Activated CD8-positive, alpha-beta memory T cell treated with anti-CD3 and anti-CD28 coated beads, Interleukin-2, amount 50 U/mL, for 1 hour (primary cell): ENCODE measurements around the gene FTL.

ENCODE experiments used
- DNase-seq: peaks from one replicate; pipeline ENCODE4 v3.0.0-alpha.2; 2020; ENCODE audit errors: extremely low read depth

The FTL gene

DNA sequence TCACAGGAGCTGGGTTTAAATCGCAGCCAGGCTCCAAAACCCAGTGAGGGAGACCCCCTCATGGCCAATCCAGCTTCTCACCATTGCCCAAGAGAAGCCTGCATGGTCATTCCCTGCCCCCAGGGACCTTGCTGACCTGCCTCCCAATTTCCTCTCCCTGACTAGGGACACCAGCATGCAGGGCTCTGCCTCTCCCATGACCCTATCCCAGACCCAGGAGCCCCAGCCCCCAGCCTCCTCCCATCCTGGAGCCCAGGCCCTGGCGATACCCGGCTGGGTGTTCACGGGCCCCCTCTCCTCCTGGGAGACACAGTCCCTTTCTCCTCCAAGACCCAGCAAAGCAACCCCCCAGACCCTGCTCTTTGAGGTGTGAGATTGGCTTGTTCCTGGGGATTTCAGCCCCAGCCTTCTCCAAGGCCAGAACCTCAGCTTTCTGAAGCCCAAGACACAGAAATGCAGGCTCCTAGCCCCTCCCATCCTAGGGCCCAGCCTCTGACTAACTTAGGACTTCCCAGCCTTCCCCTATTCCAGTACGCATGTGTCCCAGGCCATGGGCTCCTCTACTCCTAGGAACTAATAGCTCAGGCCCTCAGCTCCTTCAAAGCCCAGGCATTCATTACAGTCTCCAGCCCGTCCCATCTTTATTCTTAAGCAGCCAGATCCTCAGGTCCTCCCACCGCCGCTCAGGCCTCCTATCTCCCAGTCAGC is 26.9 kb downstream of the FTL start:
- no peak for DNase-seq

DNA sequence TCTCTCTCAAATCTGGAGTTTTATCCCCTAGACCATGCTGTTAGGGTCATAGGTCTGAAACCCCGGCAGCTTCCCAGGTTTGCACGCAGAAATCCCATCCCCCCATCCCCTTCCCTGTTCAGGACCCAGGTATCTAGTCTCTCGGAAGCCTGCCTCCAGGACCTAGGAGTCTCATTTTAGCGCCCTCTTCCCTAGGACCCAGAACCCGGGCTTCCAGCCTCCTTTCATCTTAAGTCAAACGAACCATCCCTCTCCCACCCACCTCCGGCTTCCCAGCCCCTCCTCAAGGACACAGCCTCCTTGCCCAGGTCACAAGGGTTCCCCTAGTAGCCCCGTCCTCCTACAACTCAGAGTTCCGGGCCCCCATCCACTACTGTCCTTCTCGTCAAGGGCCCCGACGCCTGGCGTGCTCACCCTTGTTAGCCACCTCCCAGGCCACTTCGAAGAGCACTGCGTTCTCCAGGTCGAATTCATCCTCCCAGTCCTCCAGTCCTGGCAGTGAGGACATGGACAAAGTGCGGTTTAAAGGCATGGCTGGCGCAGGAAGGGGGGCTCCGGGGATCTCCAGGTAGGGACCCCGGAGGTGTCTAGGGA is 27.6 kb downstream of the FTL start:
- no peak for DNase-seq

DNA sequence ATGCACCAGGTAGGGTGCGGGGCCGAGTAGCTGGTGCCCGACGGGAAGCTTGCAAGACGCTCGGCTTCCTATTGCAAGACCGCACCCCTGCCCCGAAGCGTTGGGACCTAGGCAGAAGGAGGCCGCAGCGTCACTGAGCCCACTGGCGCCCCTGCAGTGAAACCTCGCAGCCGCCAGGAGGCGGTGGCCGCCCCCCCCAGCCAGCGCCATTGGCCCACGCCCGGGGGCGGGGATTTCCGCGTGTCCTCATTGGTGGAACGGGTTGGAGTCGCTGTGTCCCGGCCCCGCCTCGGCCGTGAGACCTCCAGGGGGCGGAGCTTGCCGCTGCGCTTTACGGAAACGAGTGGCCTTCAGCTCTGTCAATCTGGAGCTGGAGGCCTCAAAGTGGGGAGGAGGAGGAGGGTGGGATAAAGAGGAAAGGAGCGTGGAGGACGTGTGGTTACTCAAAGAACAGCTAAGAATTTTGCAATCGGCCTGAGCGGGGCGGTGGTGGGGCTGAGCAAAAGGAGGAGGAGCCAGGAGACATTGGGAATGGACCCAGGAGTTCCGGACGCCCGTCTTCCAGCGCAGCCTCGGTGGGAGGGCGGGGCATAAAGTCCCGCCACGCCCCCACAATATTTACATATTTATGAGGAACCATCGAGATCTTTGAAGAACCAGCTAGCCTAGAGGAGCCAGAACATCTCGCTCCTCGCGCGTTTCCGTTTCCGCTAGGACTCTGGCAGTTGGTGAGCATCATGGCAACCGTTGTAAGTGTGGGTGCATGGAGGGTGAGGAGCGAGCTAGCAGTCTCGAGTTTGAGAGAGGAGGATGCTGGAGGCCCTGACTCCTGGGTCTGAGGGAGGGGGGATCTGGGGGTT is 28.3 kb downstream of the FTL start, which contains the start of the genes GYS1 and RUVBL2:
Gene GYS1 (minus strand): TSS at position 135 of the 860 bp plus-strand sequence. CDS start 197 bp downstream, outside the sequence.
Gene RUVBL2 (plus strand): TSS at position 713 of the 860 bp plus-strand sequence. CDS start 25 bp downstream, at position 738.
- DNase-seq = peak; percentile 94

DNA sequence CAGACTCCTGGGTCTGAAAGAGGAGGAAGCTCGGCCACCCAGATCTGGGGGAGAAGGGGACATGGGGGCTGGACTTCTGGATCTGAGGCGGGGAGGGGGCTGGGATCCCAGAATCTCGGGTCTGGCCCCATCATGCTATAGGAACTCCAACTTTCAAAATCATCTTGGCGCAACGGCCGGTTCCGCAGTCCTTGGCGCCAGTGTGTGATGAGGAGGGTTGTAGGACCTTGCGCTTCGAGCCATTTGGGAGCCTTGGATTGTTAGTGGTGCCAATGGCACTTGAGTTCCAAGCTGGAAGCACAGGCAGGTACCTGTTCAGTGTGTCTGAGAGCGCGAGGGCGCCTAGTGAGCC is 28.9 kb downstream of the FTL start:
- no peak for DNase-seq

DNA sequence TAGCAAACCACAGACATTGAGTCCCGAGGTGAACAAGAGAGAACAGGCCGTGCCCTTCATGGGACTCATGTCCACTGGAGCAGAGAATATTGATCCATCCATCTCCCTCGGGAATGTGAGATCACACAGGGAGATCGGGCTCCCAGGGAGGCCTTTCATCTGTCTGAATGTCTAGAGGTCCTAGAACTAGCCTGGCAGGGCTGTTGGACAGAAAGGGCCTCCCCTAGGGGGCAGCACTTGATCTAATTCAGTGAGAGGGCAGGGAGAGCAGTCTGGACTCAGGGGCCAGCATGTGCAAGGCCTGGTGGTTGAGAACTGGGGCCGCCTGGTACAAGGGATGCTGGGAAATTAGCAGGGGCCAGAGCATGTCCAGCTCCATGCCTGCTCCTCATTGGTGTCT is 32.9 kb downstream of the FTL start:
- DNase-seq = no peak

DNA sequence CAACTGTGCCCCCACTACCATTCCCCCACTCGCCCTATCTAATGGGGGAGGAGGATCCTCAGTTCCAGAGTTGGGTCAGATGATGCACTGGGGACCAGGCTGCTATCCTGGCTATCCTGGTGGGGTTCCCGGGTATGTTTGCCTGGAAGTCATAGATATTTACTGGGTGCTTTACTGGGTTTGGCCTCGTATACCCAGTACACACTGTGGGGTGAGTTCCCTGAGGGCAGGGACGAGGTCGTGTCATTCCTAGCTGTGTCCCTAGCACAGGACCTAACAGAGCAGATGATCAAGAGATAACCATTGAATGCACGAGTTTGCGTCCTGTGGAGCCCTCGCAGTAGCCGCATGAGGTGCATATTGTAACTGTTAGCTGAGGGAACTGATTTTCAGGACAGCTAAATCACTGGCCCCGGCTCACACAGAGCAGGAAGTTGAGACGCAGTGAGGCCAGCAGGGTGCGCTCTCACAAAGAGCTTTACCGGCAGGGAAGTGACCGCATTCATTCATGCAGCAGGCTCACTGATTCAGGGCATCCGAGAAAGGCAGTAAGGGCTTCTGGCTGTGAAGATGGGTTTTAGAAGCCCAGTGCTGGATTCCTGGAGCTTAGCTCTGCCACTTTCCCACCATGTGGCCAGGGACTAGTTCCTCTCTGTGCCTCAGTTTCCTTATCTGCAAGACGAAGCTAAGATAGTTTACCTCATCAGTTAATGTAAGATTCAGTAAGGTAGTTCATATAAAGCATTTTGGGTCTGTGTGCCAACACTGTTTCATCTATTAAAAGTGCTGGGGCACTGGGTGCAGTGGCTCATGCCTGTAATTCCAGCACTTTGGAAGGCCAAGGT is 34.6 kb downstream of the FTL start:
- DNase-seq = peak; percentile 38

DNA sequence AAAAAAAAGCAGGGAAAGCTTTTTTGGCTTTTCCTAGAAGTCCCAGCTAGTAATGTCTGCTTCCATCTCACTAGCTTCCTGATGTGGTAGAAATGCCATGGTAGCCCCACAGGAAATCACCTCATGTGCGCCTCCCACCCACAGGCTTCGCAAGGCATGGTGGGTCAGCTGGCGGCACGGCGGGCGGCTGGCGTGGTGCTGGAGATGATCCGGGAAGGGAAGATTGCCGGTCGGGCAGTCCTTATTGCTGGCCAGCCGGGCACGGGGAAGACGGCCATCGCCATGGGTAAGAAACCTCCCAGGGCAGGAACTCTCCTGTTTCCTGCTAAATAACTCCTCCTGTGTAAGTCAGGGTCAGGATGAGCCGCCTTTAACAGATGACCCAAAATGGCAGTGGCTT is 39.0 kb downstream of the FTL start:
- DNase-seq = no peak

DNA sequence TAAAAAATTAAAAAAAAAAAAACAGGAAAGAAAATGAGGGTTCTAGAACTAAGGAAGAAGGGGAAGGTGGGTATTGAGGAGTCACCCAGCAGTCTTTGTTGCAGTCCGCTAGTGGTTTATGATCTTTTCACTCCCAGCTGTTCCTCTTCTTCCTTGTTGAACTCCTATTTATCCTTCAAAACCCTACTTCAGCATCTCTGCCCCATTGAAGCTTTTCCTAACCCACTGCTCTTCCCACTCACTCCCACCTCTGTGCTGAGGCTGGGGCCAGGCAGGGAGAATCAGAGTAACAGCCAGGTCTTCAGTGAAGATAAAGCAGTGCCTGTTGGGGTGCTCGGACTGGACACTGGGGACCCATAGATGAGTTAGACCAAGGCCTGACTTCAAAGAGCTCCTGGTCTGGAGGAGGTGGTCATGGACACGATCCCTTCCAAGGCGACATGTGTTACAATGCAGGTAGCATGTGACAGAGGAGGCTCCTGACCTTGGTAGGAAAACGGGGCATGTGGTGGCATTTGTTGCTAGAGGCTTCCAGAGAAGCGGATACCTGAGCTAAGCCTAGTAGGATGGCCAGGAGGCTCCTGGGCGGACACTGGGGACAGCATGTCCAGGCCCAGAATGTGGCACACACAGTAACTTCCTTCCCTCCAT is 40.0 kb downstream of the FTL start:
- DNase-seq = no peak

DNA sequence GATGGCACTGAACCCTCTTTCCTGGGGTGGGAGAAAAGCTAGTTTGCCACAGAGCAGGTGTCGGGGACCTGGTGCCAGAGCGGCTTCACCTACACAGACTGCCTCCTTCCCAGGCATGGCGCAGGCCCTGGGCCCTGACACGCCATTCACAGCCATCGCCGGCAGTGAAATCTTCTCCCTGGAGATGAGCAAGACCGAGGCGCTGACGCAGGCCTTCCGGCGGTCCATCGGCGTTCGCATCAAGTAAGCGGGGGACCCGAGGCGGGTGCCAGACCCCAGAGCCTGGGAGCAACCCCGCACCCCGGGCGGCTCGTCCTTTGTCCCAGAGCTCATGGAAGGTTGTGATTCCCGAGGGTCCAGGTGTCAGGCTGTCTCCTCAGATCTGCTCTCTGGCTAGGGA is 41.8 kb downstream of the FTL start:
- no peak for DNase-seq

DNA sequence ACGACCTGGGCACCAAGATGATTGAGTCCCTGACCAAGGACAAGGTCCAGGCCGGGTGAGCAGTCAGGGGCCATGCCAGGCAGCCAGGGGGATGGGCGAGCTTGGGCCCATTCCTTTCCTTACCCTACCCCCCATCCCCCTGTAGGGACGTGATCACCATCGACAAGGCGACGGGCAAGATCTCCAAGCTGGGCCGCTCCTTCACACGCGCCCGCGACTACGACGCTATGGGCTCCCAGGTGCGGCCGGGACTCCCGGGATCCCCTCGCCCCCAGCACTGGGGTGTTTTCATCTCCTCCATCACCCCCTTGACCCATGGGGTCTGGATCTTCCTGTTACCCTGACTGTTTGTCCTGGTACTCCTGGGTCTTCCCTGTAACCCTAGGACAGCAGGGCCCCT is 44.7 kb downstream of the FTL start:
- DNase-seq = no peak

DNA sequence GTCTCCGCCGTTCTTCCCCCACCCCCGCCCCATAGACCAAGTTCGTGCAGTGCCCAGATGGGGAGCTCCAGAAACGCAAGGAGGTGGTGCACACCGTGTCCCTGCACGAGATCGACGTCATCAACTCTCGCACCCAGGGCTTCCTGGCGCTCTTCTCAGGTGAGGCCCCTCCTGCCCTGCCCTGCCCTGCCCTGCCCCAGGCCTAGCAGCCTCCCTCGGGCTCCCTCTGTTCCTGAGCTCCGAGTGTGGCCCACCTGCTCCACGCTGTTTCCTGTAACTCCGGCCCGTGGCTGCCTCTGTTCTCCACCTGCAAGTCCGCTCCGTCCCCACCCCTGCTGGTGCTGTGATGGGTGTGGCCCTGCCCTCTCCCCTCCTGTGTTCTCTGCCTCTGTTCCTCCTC is 45.3 kb downstream of the FTL start:
- DNase-seq = no peak

DNA sequence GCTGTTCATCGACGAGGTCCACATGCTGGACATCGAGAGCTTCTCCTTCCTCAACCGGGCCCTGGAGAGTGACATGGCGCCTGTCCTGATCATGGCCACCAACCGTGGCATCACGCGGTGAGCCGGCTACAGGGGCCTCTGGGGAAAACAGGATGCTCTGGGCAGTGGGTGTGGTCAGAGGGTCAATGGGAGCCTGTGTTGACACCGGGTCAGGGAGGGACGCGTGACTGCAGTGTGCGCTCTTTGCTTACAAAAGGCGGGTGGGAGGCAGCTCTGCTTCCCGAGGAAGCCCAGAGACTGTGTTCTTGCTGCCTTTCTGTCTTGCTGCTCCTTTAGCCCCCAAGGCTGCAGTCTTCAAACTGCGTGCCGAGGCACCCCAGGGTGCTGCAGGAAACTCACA is 46.1 kb downstream of the FTL start:
- DNase-seq = no peak

DNA sequence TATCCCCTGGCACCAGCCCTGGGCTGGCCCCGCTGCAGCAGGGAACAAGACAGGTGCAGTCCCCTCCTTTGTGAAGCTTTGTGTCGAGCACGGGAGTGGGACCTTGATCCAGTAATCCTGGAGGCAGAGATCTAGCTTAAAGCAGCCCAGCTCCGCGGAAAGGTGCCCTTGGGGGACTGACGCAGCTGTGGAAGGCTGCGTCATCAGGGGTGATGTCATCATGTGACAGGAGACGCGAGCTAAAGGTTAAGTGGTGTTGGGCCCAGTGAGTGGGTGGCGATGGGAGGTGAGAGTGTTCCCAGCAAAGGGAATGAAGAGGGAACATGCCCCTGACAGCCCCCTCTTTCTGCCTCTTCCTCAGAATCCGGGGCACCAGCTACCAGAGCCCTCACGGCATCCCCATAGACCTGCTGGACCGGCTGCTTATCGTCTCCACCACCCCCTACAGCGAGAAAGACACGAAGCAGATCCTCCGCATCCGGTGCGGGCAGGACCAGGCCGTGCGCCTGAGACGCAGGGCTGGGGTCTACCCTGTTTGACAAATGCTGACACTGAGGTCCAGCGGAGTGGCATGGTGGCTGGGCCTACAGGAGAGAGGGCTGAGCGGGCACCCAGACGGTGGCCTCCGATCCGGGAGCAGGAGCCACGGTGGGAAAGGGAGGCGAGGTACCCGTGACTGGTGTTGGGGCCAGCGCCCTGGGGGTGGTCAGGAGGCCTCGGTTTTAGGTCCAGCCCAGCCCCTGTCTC is 49.2 kb downstream of the FTL start:
- DNase-seq = no peak

DNA sequence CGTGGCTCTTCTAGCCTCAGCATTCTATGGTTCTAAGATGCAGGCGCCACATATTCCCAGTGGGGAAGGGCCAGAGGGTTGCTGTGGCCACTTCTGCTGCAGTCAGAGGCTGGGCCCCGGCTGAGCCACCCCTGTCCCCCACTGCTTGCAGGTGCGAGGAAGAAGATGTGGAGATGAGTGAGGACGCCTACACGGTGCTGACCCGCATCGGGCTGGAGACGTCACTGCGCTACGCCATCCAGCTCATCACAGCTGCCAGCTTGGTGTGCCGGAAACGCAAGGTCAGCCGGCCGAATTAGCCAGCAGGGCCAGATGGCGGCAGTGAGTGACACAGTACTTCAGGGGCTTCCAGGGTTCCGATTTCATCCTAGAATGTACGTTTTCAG is 49.8 kb downstream of the FTL start:
- no peak for DNase-seq

DNA sequence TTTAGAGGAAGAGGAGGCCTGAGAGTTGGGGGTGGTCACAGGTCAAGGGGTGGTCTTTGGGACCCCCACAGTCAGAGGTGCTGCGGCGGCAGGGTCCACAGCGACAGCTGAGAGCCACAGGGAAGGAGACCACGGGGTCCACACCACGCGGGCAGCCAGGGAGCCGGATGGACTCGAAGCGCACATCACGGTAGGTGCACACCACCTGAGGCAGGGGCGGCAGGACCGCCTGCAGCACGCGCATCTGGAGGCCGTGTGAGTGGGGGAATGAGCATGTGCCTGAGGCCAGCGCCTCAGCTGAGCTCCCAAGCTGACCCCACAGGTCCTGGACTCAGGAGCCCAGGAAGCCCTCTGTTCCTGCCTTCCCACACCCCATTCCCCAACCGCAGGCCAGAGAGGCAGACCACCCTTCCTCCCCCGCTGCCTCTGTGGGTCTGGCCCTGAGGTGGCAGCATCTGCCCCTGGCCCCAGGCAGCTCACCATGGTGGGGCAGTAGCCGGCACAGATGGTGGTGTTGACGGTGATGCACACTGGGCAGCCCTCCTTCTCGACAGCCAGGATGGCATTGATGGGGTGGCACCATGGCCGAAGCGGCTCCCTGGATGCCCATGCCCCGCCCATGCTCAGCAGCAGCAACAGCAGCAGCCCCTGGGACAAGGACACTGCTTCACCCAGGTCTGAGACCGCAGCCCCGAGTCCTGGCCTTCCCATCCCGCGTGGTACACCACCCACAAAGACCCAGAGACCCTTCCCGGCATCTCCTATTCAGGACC is 51.1 kb downstream of the FTL start:
- DNase-seq = no peak
